Psoas muscle (tissue), 8 donors: ENCODE measurements around the gene COL25A1. TPM values are rescaled to one million over a fixed set of nuclear protein-coding genes. Genes with fewer than 3 reads are reported as not detected.

Experiments used
- ATAC-seq, 4 donors: fragments of 200-7000 bp; cut with Tn5 transposase; one replicate each; pipeline ENCODE4 v1.9.1; 2020; ENCODE audit warnings: moderate library complexity in 3 of 4, mild to moderate bottlenecking in 2 of 4
- DNase-seq, 2 donors: peaks; one replicate each; pipeline ENCODE4 v3.0.0-alpha.2; 2020
- H3K27ac ChIP-seq: fragments of 200-600 bp; one replicate; pipeline ENCODE4 v1.8.0; 2022
- H3K27me3 ChIP-seq, 3 donors: fragments of 200-600 bp in 1 of 3; one replicate each; pipeline versions ENCODE4 v1.6.1 to v1.8.0; 2013 to 2022; ENCODE audit warnings: low read length in 2 of 3, mild to moderate bottlenecking in 2 of 3, moderate library complexity in 1 of 3; ENCODE audit not compliant: insufficient read depth in 3 of 3
- H3K36me3 ChIP-seq, 2 donors: fragments of 200-600 bp in 1 of 2; one replicate each; pipeline versions ENCODE4 v1.6.1 to v1.8.0; 2013 to 2022; ENCODE audit warnings: low read depth in 1 of 2, mild to moderate bottlenecking in 1 of 2, moderate library complexity in 1 of 2; ENCODE audit not compliant: insufficient read depth in 1 of 2
- H3K4me1 ChIP-seq: fragments of 200-600 bp; one replicate; pipeline ENCODE4 v1.8.0; 2022
- H3K4me3 ChIP-seq: fragments of 200-600 bp; one replicate; pipeline ENCODE4 v1.8.0; 2022; ENCODE audit warnings: mild to moderate bottlenecking
- H3K9me3 ChIP-seq: fragments of 200-600 bp; one replicate; pipeline ENCODE4 v1.8.0; 2022
- CTCF ChIP-seq: fragments of 200-600 bp; IDR thresholded peaks from one replicate; pipeline ENCODE4 v1.8.0; 2022; ENCODE audit warnings: antibody characterized with exemption
- WGBS, 3 donors: extraction: QIAGEN DNeasy Blood & Tissue Kit; methylation state at CpG; one replicate each; pipeline versions ENCODE4 v1.1.6 to v1.1.7; 2013; 5-methylcytosine and 5-hydroxymethylcytosine counted together
- intact Hi-C, 2 donors: fragments of 100-400 bp; cut with DNase I; formaldehyde crosslinking; loops; one replicate each; pipeline versions ENCODE4 v1.11.0 to v1.14.2; 2022
- polyA plus RNA-seq, 3 donors: library from polyadenylated mRNA; stranded (reverse); fragments of 200-250 nt; gene quantifications; one replicate each; pipeline ENCODE4 v1.2.3, GENCODE V29; 2013
- total RNA-seq, 4 donors: library from RNA; stranded (reverse); fragmentation: NEBNext Ultra II Directional in 2 of 4; extraction: Animal tissue kit (Norgen Biotek cat#: 25700) in 2 of 4; gene quantifications; one replicate each; pipeline versions ENCODE4 v1.2.1 to v1.2.4, GENCODE V29; 2021 to 2023
- donor health status: healthy with polysubstance abuse.
- donor health status: DM: no; HTN: no; CAD: no; lungs with moderate emphysema.
- donor health status: Bipolar disorder and iron deficiency.
- donor health status: healthy.
- donor health status: DM: yes; HTN: yes; CAD: no.
- donor health status: DM: no; HTN: no; CAD: no.
- donor health status: DM: no; HTN: no; CAD: no.
- donor health status: DM: yes; HTN: yes; CAD: no.

The COL25A1 gene
- total and polyA plus RNA-seq, 7 donors, result 0.14 to 1.5 (median 0.36) TPM

- WGBS, 3 donors, result 92 to 96% (median 93%) methylated on average over 1 of the region's 1 CpG
- intact Hi-C loops, result no loop called here
- Histone ChIP-seq H3K36me3 (no peaks in the 10 kb centered on the region), H3K4me1 (no peaks in the 10 kb centered on the region), H3K27ac (no peak overlapping the region), H3K4me3 (no peak overlapping the region), H3K9me3 (no peaks in the 10 kb centered on the region), H3K27me3 (no peaks in the 10 kb centered on the region)
- ATAC-seq (no peak), DNase-seq (no peak)
- TF ChIP-seq CTCF, result no peak
Observed at GRCh38 chr4:109094056-109094455, 208.4 kb downstream of the COL25A1 start.

DNA sequence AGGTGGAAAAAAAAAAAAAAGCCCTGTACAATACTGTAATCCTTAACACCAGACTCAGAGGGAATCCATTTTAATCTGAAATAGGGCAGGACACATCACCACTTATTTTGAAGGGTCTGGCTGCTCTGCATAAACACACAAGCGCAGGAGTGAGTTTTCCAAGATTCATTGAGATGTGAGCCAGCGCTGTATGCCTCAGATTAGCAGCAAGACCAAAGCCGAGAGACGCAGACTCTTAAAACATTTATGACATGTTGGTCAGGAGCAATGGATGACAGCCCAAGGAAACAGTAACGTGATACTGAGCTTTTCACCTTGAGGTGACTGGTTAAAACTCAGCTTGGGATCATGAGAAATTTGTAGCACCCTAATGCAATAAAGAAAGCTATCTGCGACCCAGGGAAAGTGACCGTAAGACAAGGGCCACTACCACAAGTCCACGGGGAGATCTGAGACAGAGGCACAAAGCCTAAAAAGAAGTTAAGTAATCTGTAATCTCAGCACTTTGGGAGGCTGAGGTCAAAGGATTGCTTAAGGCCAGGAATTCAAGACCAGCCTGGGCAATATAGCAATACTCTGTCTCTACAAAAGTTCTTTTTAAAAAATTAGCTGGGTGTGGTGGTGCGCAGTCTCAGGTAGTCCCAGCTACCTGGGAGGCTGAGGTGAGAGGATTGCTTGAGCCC is 210.6 kb downstream of the COL25A1 start:
- no peaks in the 10 kb centered on the region for H3K27me3 ChIP-seq
- no peak for DNase-seq
- peak in 3 of 4 donors; percentile 65 to 68 (median 68) for ATAC-seq
- no peaks in the 10 kb centered on the region for H3K9me3 ChIP-seq
- H3K36me3 ChIP-seq, result no peaks in the 10 kb centered on the region
- intact Hi-C loops, result no loop called here
- H3K4me3 ChIP-seq, result no peak overlapping the region
- 34 to 45% (median 39%) methylated on average over 9 of the region's 9 CpGs for WGBS, 3 donors
- H3K27ac ChIP-seq, result no peak overlapping the region
- TF ChIP-seq CTCF, result no peak
- no peaks in the 10 kb centered on the region for H3K4me1 ChIP-seq

DNA sequence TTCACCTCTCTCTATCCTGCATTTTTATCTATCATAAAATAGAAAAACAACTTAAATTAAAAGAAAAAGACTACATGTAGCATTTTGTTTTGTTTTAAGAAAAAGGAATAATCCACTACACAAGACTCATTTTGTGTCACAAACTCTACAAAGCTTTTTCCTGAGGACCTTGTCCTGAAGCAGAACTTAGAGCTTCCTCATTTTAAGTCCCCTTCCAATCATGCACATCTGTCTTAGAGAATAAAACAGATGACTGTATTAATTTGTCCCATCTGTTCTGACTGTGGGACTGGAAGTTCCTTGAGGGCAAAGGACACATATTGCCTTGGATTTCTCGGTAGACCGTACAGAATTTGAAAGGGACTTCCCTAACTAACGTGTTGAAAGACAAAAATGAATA is 218.5 kb downstream of the COL25A1 start:
- no peak for DNase-seq
- no peak overlapping the region for H3K4me3 ChIP-seq
- H3K4me1 ChIP-seq, result no peaks in the 10 kb centered on the region
- no peak for TF ChIP-seq CTCF
- peaks cover 0 to 3% (median 0%) of the 10 kb centered on the region in 3 donors for H3K27me3 ChIP-seq
- intact Hi-C loops, result no loop called here
- 87 to 95% (median 88%) methylated on average over 3 of the region's 3 CpGs for WGBS, 3 donors
- no peak overlapping the region for H3K27ac ChIP-seq
- H3K9me3 ChIP-seq, result no peaks in the 10 kb centered on the region
- no peaks in the 10 kb centered on the region for H3K36me3 ChIP-seq
- ATAC-seq, result no peak

- no peak overlapping the region for H3K4me3 ChIP-seq
- no peak overlapping the region for H3K27ac ChIP-seq
- no peaks in the 10 kb centered on the region for H3K36me3 ChIP-seq
- WGBS, 3 donors, result 63 to 84% (median 76%) methylated on average over 4 of the region's 4 CpGs
- no peaks in the 10 kb centered on the region for H3K4me1 ChIP-seq
- TF ChIP-seq CTCF, result no peak
- no peaks in the 10 kb centered on the region for H3K9me3 ChIP-seq
- H3K27me3 ChIP-seq, result no peaks in the 10 kb centered on the region
- ATAC-seq, result no peak
- DNase-seq, result no peak
- intact Hi-C loops, result no loop called here
Observed at GRCh38 chr4:109079731-109080130, 222.7 kb downstream of the COL25A1 start.

DNA sequence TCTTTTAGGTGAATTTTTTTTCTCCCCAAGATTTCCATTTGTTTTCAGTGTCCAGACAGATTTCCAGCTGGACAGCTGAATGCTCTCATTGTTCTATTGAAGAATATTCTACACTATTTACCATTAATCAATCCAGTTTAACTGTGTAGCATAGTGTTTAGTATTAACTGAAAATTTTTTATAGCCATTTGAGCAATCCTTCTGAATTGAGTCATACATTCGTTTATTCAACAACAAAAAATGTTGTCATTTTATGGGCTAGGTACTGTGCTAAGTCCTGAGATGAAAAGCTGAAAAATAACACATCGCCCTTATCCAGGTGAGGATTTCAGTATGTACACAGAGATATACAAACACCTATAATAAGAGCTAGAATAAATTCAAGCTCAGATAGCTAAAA is 223.3 kb downstream of the COL25A1 start:
- no peak for ATAC-seq
- H3K4me1 ChIP-seq, result no peaks in the 10 kb centered on the region
- no peaks in the 10 kb centered on the region for H3K27me3 ChIP-seq
- 70 to 83% (median 81%) methylated on average over 2 of the region's 2 CpGs for WGBS, 3 donors
- intact Hi-C loops, result no loop called here
- no peak overlapping the region for H3K4me3 ChIP-seq
- H3K36me3 ChIP-seq, result no peaks in the 10 kb centered on the region
- TF ChIP-seq CTCF, result no peak
- no peak overlapping the region for H3K27ac ChIP-seq
- DNase-seq, result no peak
- no peaks in the 10 kb centered on the region for H3K9me3 ChIP-seq
